HS-5 (cell line): Measurements from ENCODE around the gene RAB40B.

Experiments used
- DNase-seq: peaks from one replicate; pipeline ENCODE4 v3.0.0-alpha.2; 2012; ENCODE audit warnings: low read depth

The RAB40B gene

DNA sequence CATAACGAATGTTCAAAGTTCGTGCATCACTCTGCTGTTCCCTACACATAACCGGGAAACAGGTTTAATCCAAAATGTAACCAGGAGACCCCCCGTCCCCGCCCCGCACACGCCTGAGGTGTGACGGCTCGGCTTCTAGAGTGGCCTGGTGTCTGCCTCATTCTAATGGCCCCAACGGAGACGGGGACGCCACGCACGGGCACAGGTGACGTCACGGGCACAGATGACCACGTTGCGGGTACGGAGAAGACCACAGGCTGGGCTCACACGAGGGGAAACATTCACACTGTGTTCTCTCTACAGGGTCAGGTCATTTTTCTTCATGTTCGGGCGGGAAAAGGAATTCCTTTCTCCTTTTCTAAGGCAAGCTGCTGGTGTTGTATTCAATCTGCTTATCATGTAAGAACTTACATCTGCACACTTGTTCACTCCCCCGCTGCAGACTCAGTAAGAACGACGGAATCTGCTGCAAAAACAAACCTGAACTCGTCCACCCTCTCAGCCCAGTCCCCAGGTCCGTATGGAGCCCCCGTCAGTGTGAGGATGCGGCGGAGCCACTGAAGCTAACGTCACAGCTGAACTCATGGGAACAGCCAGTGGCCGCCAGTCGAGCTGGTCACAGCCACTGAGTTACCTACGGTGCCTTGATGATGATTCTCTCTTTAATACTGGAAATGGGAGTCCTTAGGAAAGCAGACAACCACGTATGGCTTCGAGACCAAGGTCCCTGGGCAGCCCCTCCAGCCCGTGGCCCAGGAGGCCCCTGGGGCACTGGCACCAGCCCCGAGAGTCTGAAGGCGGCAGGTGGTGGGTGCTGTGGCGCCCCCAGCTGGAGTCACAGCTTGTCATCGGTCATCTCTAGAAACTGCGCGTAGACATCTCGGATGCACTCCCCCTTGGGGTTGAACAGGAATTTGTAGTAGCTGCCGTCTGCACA lies 83.1 kb downstream of the RAB40B start:
- no peak for DNase-seq

- DNase-seq = no peak
Measured at GRCh38 chr17:82614095-82614631, 84.3 kb downstream of the RAB40B start.

GRCh38 chr17:82613283-82614094 lies 85.0 kb downstream of the RAB40B start:
- DNase-seq = no peak

GRCh38 chr17:82611140-82612058 lies 87.1 kb downstream of the RAB40B start:
- no peak for DNase-seq

DNA sequence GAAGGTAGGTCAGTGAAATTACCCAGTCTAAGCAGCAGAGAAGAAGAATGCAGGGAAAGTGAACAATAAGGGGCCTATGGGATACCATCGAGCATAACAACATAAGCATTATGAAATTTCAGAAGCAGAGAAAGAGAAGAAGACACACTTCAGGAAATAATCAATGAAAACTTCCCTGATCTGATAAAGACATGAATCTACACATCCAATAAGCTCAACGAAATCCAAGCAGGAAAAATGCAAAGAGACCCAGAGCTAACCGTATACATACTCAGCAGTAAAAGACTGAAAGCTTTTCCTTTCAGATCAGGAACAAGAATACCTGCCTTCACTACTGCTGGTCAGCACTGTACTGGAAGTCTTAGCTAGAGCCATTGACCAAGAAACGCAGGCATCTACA lies 88.8 kb downstream of the RAB40B start:
- no peak for DNase-seq

DNA sequence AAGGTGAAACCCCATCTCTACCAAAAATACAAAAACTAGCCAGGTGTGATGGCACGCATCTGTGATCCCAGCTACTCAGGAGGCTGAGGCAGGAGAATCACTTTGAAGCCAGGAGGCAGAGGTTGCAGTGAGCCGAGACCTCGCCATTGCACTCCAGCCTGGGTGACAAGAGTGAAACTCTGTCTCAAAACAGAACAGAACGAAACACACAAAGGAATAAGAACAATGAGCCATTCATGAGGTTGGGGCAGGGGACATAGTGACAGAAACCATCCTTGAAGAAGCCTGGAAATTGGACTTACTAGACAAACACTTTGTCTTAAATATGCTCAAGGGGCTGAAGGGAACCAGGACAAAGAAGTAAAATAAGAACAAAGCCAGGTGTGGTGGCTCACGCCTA lies 89.7 kb downstream of the RAB40B start:
- no peak for DNase-seq

- no peak for DNase-seq
Measured at GRCh38 chr17:82605939-82606600, 92.4 kb downstream of the RAB40B start.
